Fibroblast of the aortic adventitia (primary cell): ENCODE measurements around the gene BTNL8. TPM values are rescaled to one million over a fixed set of nuclear protein-coding genes. Genes with fewer than 3 reads are reported as not detected.

ENCODE experiments used
- DNase-seq: peaks from one replicate; pipeline ENCODE4 v3.0.0-alpha.2; 2010; ENCODE audit warnings: low read depth
- H3K4me3 ChIP-seq: 2 replicates; pipeline ENCODE4 v1.5.1; 2011; ENCODE audit warnings: low read depth, mild to moderate bottlenecking, control low read depth, low read length, moderate library complexity
- CTCF ChIP-seq: IDR thresholded peaks from 2 replicates; pipeline ENCODE4 v1.5.1; 2011; ENCODE audit warnings: mild to moderate bottlenecking, low read length, control low read depth, inconsistent platforms; ENCODE audit not compliant: insufficient read depth
- total RNA-seq: library from RNA; depleted of rRNA; stranded (reverse); fragments of >200 nt; gene quantifications from 2 replicates; pipeline ENCODE4 v1.2.3, GENCODE V29; 2012; ENCODE audit warnings: low replicate concordance

Gene BTNL8
- total RNA-seq, 1 donor = not detected

GRCh38 chr5:180960209-180960608, 61.2 kb downstream of the BTNL8 start:
- peak; percentile 1 for DNase-seq
- H3K4me3 ChIP-seq = no peak overlapping the region
- TF ChIP-seq CTCF = no peak

- H3K4me3 ChIP-seq = no peak overlapping the region
- no peak for TF ChIP-seq CTCF
- no peak for DNase-seq
Observed at GRCh38 chr5:180969406-180969805, 70.4 kb downstream of the BTNL8 start.

- TF ChIP-seq CTCF = no peak
- H3K4me3 ChIP-seq = no peak overlapping the region
- no peak for DNase-seq
Observed at GRCh38 chr5:180970336-180970735, 71.4 kb downstream of the BTNL8 start.

GRCh38 chr5:180970875-180971274, 71.9 kb downstream of the BTNL8 start:
- no peak overlapping the region for H3K4me3 ChIP-seq
- TF ChIP-seq CTCF = no peak
- no peak for DNase-seq

GRCh38 chr5:180974612-180975315, 75.8 kb downstream of the BTNL8 start:
- no peak for TF ChIP-seq CTCF
- DNase-seq = no peak
- no peak overlapping the region for H3K4me3 ChIP-seq

- H3K4me3 ChIP-seq = no peak overlapping the region
- no peak for TF ChIP-seq CTCF
- DNase-seq = no peak
Observed at GRCh38 chr5:180975338-180975737, 76.4 kb downstream of the BTNL8 start.

- no peak overlapping the region for H3K4me3 ChIP-seq
- TF ChIP-seq CTCF = no peak
- DNase-seq = no peak
Observed at GRCh38 chr5:180976518-180976917, 77.6 kb downstream of the BTNL8 start.
